ENCODE measurements around the gene MED9.
A peak's percentile ranks its signal among the peaks of the same experiment; 100 is the strongest.
"Not testable (repeated sequence)": the region's sequence is repeated elsewhere in the genome, so short reads cannot be mapped to it uniquely, and the experiment has no call there.

Gene MED9, protein sequence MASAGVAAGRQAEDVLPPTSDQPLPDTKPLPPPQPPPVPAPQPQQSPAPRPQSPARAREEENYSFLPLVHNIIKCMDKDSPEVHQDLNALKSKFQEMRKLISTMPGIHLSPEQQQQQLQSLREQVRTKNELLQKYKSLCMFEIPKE

DNA sequence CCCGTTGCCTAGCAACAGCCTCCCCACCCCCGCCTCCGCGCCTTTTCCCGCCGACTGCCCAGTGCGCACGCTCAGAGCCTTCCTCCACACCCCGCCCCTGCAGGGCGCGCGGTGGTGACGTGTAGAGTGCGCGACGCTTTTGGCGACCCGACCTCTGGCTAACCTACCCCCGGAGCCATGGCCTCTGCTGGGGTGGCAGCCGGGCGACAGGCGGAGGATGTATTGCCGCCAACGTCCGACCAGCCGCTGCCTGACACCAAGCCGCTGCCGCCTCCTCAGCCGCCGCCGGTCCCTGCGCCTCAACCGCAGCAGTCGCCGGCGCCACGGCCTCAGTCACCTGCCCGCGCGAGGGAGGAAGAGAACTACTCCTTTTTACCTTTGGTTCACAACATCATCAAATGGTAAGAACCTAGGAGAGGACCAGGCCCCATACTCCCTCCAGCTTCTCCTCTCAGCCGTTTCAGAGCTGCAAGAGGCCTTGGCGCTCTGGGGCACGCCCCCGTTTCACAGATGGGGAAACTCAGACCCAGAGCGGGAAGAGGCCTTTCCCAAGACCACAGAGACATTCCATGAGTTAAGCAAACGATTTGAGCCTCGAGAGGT is at the start of gene MED9:
MED9 (plus strand) TSS at position 136 of the 603 bp plus-strand sequence; CDS start at position 178, 42 bp downstream.
- peak; percentile 89 for DNase-seq (ENCODE audit: low read depth, low spot score)

DNA sequence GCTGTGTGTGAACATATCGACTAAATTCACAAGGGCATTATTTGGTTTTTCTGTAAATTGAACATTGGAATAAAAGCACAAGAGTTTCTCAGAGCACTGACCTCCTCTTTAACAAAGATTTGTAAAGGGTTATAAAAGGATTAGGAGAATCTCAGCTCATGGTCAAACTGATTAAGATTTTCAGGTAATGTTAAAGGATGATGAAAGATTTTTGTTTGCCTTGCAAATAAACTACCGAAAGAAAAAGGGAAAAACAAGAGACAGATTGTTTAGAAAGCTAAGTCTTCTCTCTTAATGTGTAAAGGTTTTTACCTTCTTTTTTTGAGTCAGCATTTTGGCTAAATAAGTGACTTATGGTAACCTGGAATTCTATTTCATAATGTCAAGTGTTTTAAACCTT is 47.6 kb upstream of the MED9 start:
- DNase-seq (ENCODE audit: low read depth, low spot score), result no peak

DNA sequence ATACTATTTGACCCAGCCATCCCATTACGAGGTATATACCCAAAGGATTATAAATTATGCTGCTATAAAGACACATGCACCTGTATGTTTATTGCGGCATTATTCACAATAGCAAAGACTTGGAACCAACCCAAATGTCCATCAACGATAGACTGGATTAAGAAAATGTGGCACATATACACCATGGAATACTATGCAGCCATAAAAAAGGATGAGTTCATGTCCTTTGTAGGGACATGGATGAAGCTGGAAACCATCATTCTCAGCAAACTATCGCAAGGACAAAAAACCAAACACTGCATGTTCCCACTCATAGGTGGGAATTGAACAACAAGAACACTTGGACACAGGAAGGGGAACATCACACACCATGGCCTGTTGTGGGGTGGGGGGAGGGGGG is 45.9 kb upstream of the MED9 start:
- not testable (repeated sequence) for DNase-seq (ENCODE audit: low read depth, low spot score)

DNA sequence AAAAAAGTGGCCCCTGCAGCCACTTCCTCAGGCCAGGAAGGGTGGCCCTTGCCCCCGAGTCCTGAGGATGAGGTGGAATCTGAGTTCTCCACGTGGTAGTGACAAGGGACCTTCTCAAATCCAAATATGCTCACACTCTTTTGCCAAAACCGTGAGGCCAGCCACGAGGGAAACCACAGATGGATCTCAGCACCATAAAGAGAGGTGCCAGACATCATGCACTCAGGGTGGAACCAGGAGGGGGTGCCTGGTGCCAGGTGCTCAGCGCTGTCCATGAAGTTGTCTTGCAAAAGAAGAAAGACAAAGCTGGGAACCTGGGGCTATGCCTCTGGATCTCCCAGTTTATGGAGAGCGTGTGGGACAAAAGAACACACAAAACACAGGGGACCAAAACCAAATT is 45.2 kb upstream of the MED9 start:
- DNase-seq (ENCODE audit: low read depth, low spot score), result no peak

DNA sequence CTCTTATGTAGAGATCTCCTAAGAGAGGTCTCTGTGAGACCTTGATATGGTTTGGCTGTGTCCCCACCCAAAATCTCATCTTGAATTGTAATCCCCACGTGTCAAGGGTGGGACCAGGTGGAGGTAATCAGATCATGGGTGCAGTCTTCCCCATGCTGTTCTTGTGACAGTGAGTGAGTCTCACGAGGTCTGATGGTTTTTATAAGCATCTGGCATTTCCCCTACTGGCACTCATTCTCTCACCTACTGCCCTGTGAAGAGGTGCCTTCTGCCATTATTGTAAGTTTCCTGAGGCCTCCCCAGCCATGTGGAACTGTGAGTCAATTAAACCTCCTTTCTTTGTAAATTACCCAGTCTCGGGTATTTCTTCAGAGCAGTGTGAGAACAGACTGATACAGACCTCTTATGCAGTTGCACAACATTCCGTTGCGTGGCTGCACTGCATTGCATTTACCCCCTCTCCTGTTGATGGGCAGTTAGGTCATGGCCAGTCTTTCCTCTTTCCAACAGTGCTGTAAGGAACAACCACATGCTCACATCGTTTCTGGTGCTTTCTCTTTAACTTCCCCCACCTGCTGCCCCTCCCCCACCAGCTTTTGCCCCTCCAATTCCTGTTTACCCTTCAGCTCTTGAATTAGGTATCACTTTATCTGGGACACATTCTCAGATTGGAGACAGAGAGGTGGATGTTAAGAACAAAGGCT is 43.6 kb upstream of the MED9 start:
- no peak for DNase-seq (ENCODE audit: low read depth, low spot score)

DNA sequence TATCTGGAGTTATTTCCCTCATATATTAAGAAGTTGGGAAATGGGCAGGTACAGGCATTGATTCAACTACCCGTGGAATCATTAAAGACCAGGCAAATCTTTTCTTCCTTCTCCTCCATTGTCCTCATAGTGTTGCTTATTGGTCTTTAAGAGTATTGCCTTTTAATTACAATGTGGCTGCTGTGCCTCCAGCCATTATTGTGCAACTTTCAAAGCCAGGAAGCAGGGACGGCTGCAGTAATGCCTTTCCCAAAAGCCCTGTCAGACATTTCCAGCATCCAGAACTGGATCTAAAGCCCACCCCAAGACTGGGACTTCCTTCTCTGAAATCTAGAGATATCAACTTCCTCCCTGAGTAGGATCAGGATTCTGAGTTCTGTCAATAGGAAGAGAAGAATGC is 42.3 kb upstream of the MED9 start:
- DNase-seq (ENCODE audit: low read depth, low spot score), result no peak

DNA sequence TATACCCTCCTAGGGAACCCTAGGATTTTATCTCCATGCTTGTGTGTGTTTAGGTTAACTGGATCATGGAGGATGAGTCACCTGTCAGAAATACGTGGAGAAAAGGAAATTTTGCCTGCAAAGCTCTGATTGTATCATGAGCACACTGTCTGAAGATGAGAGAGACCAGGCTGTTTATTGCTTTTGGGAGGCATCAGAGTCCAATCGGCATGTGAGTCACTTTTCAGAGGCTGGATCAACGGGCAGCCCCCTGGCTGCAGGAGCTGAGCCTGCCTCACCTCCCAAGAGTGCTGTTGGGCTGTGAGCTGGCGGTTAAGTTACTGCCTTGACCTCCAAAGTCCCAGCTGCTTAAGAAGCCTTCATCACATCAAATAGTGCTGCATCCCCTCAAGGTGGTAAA is 41.5 kb upstream of the MED9 start:
- no peak for DNase-seq (ENCODE audit: low read depth, low spot score)

DNA sequence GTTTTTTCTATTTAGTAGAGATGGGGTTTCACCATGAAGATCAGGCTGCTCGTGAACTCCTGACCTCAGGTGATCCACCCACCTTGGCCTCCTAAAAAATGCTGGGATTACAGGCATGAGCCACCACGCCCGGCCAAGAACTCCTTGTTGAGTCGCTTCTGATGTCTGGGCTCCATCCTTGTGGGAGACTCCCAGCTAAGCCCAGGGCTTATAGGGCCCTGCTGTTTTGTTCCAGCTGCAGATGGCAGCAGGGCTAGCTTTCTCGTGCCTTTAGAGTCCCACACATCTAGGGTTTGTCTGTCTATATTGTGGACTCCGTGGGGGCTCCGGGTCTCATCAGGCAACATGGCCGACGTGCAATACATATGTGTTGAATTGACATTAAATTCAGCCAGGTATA is 39.3 kb upstream of the MED9 start:
- DNase-seq (ENCODE audit: low read depth, low spot score), result no peak

DNA sequence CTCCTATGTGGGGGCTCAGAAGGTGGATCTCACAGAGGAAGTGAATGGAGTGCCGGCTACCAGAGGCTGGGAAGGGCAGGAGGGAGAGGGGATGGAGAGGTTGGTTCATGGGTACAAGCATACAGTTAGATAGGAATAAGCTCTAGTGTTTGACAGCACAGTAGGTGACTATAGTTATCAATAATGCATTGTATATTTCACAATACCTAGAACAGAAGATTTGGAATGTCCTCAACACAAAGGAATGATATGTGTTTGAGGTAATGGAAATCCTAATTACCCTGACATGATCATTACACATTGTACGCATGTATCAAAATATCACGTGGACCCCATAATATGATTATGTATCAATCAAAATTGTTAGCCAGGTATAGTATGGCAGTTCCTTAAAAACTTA is 38.9 kb upstream of the MED9 start:
- DNase-seq (ENCODE audit: low read depth, low spot score), result no peak

DNA sequence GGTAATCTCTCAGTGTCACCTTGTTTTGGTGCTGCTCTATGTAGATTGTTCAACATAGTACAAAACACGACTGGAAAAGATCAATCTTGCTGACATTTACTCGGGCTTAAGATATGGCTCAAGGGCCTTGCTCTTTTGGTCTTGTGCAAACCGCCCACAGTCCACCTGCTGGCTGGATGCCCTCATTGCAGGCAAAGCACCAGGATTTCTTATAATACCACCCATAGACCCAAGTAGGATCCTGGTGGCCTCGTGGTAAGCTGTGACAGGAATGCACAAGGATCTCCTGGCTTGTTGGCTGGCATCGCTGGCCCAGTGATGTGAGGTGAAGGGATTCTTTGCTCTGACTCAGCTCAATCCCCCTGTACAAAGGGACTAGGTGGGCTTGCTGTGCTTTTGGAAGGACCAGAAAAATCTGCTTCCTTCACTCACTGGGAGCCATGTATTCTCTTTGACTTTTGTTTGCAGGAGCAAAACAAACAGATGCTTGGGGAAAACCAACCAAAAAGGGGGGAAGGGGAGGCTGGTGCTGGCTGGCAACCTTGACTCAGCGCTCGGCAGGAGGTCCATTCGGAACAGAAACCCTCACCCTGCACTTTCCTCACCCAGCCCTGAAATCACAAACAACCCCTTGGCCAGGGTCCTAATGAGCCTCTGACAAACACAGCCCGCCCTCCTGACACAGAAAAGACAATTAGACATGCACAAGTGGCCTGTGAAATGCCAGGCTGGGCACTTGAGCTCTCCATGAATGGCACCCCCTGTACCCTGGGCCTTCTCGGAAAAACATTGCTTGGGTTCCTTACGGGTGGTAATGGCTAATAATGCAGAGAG is 36.6 kb upstream of the MED9 start:
- peak; percentile 52 for DNase-seq (ENCODE audit: low read depth, low spot score)

DNA sequence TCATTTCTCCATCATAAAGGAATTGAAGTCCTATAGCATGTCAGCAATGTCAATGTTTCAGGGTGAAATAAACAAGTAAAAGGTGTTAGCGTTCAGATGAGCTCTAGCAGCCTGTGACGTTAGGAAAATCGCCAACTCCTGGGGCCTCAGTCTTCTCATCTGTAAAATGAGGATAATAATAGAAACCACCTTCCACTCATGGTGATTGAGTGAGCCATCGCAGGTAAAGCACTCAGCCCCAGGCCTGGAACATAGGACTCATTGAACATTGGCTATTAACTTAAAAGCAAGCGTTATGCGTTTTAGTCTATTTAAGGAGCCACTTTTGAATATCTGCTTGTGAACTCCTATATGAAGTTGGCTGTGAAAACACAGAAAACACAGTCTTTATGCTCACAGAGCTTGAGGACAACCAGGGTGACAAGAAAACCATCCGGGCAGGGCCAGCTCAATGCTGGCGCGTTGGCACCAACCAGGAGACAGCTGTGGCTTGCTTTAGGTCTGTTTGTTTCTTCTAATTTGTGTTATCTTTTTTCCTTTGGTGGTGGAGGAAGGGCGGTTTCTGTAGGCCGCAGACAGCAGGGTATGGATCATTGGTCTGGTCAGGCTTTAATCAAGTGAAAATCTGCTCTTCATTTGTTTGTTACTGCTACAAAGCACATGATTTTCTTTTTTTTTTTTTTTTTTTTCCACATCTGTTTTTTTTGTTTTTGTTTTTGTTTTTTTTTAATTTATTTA is 35.7 kb upstream of the MED9 start:
- no peak for DNase-seq (ENCODE audit: low read depth, low spot score)

DNA sequence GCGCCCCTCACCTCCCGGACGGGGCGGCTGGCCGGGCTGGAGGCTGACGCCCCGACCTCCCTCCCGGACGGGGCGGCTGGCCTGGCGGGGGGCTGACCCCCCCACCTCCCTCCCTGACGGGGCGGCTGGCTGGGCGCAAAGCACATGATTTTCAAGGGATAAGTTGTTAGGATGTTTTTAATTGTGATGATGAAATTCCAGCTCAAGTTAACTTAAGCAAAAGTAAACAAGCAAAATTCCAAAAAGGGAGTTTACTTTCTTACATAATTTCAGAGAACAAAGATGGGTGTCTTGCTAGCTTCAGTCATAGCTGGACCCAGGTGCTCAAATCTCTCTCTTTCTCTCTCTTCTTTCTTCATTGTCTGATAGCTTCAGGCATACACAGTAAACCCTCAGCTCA is 33.6 kb upstream of the MED9 start:
- no peak for DNase-seq (ENCODE audit: low read depth, low spot score)

DNA sequence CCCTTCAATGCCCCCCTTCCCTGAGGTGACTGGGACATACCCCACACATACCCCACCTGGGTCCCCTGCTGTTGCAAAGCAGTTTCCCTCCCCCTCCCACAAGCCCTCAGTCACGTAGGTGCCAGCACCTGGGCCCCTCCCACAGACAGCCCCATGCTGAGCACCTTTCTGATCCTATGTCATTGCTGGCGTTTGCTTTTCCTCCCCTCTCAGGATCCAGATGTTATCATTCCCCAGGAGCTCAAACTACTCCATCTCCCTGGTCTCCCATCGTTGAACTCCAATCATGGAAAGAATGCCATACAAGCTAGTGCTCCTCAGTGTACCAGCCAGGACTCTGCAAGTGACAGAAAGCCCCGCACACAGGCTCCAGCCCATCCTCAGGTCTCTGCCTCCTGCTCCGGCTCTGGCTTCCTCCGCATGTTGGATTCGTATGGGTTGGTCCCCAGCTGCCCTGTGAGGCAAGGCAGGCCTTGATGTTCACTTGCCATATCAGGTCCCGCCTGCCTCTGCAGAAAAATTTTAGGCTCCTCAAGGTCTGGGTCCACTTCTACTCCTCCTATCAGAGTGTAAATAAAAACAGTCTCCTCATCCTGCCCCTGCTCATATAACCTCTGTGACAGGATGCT is 31.4 kb upstream of the MED9 start:
- no peak for DNase-seq (ENCODE audit: low read depth, low spot score)

DNA sequence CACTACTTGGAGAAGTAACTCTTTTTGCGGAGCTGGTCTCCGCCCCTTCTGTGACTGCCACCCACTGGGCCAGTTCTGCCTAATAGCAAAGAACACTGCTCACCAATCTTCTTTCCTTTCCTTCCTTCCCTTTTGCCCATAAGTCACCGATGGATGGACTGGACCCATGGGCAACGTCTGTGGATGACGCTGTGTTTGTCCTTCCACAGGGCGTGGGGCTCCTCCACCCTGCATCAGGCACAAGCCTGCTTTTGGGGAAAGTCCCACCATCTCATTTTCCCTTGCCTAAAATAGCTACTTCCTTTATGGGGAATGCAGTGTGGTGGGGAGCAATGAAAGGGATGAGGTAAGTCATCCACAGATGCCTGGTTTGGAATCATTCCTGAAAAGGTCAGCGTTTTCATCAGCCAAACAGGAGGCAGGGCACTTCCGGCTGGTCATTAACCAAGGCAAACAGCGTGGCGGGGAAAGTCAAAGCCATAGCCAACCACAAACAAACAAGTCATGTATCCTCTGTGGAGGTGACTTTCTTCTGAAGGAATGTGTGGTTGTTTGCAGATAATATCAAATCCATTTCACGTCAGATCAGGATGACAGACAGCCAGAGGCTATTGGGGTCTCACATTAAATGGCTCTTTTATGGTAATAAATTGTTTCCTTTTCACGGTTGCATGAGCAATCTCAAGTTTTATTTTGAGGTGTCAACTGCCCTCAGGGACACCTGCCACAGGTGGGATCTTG is 30.7 kb upstream of the MED9 start:
- DNase-seq (ENCODE audit: low read depth, low spot score), result no peak

DNA sequence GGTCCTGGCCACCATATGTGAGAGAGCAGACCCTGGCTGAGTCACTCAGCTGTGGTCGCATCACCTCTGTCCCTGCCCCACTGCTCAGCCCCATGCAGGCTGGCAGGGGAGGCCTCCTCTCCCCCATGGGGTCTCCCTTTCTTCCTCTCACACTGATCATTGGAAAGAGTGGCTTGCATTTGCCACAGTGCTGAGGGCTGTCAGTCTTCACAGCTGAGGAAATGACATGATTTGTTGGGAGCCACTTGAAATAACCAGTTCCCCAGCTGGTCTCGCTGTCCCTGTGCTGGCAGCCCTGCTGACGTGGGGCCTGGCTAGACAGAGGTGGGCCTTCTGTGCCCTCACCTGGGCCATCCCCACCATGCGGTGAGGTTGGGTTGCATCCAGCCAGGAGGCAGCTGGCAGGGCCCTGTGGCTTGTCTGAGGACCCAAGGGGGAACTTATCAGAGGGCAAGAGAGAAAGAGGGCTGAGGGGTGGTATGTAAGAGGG is 30.1 kb upstream of the MED9 start:
- DNase-seq (ENCODE audit: low read depth, low spot score), result no peak

DNA sequence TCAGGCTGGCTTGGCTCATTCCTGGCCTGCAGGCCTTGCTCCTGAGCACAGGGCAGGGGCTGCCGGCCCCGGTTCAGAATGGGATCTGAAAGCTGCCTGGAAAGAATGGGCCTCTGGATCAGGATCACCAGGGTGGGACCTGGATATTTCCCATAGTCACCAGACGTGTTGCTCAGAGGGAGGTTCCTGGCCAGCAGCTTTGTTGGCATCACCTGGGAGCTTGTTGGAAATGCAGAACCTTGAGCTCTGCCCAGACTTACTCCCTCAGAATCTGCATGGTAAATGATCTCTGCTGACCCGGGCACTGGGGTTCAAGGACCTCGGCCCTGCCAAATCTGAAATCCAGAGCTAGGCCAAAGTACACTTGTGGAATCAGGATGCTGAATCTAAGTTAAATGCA is 29.5 kb upstream of the MED9 start:
- DNase-seq (ENCODE audit: low read depth, low spot score), result no peak

DNA sequence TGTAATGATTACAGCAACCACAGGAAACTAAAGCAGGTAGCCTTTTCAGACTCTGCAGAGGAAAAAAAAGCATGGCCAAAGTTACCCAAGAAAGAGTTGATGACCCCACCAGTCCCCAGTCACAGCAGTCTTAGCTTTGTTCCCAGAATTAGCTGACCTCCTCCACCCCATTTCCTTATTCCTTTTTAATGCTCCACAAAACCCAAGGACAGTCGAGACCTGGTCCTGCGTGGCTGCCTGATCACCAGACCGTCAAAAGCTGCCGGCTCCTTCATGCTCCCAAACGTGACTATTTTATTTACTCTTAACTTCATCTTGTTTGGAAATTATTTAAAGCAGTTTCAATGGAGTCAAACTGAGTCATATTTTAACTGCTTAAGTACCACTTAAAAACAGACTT is 28.7 kb upstream of the MED9 start:
- no peak for DNase-seq (ENCODE audit: low read depth, low spot score)

DNA sequence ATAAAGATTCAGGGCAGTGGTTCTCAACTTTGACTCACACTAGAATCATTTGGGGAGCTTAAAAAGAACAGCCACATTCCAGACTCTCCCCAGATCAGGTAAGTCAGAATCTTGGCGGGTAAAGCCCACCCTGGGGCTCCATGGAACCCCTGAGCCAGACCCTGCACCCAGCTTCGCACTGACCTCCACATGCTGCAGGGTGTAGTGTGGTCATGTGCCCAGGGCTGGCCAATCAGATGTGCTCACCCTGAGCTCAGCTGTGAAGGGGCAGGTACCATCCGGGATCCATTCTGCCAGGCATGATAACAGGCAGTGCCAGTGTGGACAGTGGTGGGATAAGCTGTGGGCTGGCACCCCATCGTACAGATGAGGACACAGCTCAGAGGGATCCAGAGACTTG is 28.1 kb upstream of the MED9 start:
- no peak for DNase-seq (ENCODE audit: low read depth, low spot score)

DNA sequence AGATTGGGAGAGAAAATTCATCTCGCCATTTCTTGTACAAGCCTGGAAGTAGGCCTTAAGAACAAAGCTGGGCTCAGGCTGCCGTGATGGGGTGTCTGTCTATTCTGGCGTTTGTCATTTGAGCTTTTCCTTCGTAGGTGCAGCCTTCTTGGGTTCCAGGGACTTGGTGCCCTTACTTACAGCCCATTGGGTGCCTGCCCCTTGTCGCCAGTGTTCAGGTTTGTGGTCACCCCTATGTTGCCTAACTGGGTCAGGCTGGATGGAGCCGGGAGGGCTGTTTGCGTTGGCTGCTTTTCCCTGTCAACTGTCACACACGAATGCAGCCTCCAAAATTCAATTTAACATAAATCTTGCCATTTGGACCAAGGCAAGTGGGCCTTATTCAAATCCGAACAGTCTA is 23.7 kb upstream of the MED9 start:
- DNase-seq (ENCODE audit: low read depth, low spot score), result no peak

DNA sequence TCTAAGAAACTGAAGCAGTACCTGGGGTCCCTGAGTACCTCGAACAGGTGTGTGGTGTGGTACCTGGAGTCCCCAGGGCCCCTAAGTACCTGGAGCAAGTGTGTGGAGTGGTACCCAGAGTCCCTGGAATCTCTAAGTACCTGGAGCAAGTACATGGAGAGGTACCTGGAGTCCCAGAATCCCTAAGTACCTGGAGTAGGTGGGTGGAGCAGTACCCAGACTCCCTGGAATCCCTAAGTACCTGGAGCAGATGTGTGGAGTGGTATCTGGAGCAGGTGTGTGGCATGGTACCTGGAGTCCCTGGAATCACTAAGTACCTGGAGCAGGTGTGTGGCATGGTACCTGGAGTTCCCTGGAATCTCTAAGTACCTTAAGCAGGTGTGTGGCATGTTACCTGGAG is 22.5 kb upstream of the MED9 start:
- no peak for DNase-seq (ENCODE audit: low read depth, low spot score)

Data from activated naive CD8-positive, alpha-beta T cell treated with anti-CD3 and anti-CD28 coated beads, Interleukin-2, amount 50 U/mL, for 16 hours (primary cell).